Fibroblast of lung (primary cell): ENCODE measurements around the gene NEXN. TPM values are rescaled to one million over a fixed set of nuclear protein-coding genes. Genes with fewer than 3 reads are reported as not detected.
"Not testable (repeated sequence)": the region's sequence is repeated elsewhere in the genome, so short reads cannot be mapped to it uniquely, and the experiment has no call there.

Source experiments
- DNase-seq, 2 donors: peaks; one replicate each; pipeline versions ENCODE4 v3.0.0 to v3.0.0-alpha.2; 2010; ENCODE audit warnings: low read depth in 2 of 2
- H2AFZ ChIP-seq: 2 replicates; pipeline ENCODE4 v1.5.1; 2012; ENCODE audit warnings: low read length, control low read depth, inconsistent platforms
- H3K27ac ChIP-seq: 2 replicates; pipeline ENCODE4 v1.5.1; 2011; ENCODE audit warnings: low read length, control low read depth; ENCODE audit not compliant: insufficient read depth
- H3K27me3 ChIP-seq: 2 replicates; pipeline ENCODE4 v1.5.1; 2011; ENCODE audit warnings: mild to moderate bottlenecking, low read length; ENCODE audit not compliant: control insufficient read depth, insufficient read depth
- H3K36me3 ChIP-seq: 2 replicates; pipeline ENCODE4 v1.5.1; 2011; ENCODE audit warnings: low read length; ENCODE audit not compliant: control insufficient read depth, insufficient read depth
- H3K4me1 ChIP-seq: 2 replicates; pipeline ENCODE4 v1.5.1; 2011; ENCODE audit warnings: low read length; ENCODE audit not compliant: control insufficient read depth, insufficient read depth; ENCODE audit errors: extremely low read depth
- H3K4me2 ChIP-seq: 2 replicates; pipeline ENCODE4 v1.5.1; 2011; ENCODE audit warnings: low read length, control low read depth; ENCODE audit not compliant: insufficient read depth; ENCODE audit errors: extremely low read depth
- H3K4me3 ChIP-seq, 4 experiments: fragments of 200-600 bp in 1 of 4; sonication (generic) in 1 of 4; replicated peaks in 1 of 4; 2 replicates each; pipeline ENCODE4 v1.5.1; 2011 to 2016; ENCODE audit warnings: low read length in 4 of 4, low read depth in 3 of 4, mild to moderate bottlenecking in 3 of 4, control low read depth in 2 of 4, inconsistent platforms in 1 of 4, mixed read lengths in 1 of 4; ENCODE audit not compliant: insufficient read depth in 1 of 4; ENCODE audit errors: control extremely low read depth in 1 of 4
- H3K79me2 ChIP-seq: 2 replicates; pipeline ENCODE4 v1.5.1; 2012; ENCODE audit warnings: mild to moderate bottlenecking, low read length, inconsistent platforms; ENCODE audit not compliant: control insufficient read depth, insufficient read depth
- H3K9ac ChIP-seq: 2 replicates; pipeline ENCODE4 v1.5.1; 2011; ENCODE audit warnings: mild to moderate bottlenecking, low read length, control low read depth; ENCODE audit not compliant: insufficient read depth
- H3K9me3 ChIP-seq: 2 replicates; pipeline ENCODE4 v1.5.1; 2012; ENCODE audit warnings: low read depth, low read length; ENCODE audit not compliant: control insufficient read depth, insufficient read depth
- H4K20me1 ChIP-seq: 2 replicates; pipeline ENCODE4 v1.5.1; 2011; ENCODE audit warnings: low read length; ENCODE audit not compliant: control insufficient read depth, insufficient read depth; ENCODE audit errors: extremely low read depth
- CTCF ChIP-seq, 2 donors: IDR thresholded peaks in 1 of 2; conservative IDR thresholded peaks in 1 of 2; 1 replicate in 1 of 2; 2 replicates in 1 of 2; pipeline ENCODE4 v1.5.1; 2011 to 2012; ENCODE audit warnings: low read length in 2 of 2, control low read depth in 1 of 2, inconsistent platforms in 1 of 2, low read depth in 1 of 2, mild to moderate bottlenecking in 1 of 2
- EZH2 ChIP-seq: IDR thresholded peaks from 2 replicates; pipeline ENCODE4 v1.5.1; 2012; ENCODE audit warnings: low read length, control low read depth, mild to moderate bottlenecking; ENCODE audit errors: missing control alignments
- polyA plus RNA-seq, 2 donors: library from polyadenylated mRNA; depleted of rRNA in 1 of 2; stranded (reverse) in 1 of 2; unstranded in 1 of 2; fragments of >200 nt; gene quantifications; 2 replicates each; pipeline ENCODE4 v1.2.1, GENCODE V29; 2011 to 2012; ENCODE audit warnings: missing spikeins in 1 of 2
- total RNA-seq: library from RNA; depleted of rRNA; stranded (reverse); fragments of >200 nt; gene quantifications from 2 replicates; pipeline ENCODE4 v1.2.1, GENCODE V29; 2014

The NEXN gene
- total and polyA plus RNA-seq, 2 donors (not counting 1 experiment from before 2014, with no cell fraction given) = 24.4 to 49.0 TPM

GRCh38 chr1:77910116-77910515 lies 21.7 kb downstream of the NEXN start:
- H3K27ac ChIP-seq = no peak overlapping the region
- H2AFZ ChIP-seq = no peak overlapping the region
- no peaks in the 10 kb centered on the region for H3K27me3 ChIP-seq
- H4K20me1 ChIP-seq = peaks cover 2% of the 10 kb centered on the region
- no peak for DNase-seq
- H3K4me2 ChIP-seq = no peak overlapping the region
- TF ChIP-seq CTCF (conservative IDR thresholded peaks at IDR 0.05 in 1 of 2, IDR thresholded peaks at IDR 0.05 in 1 of 2; ENCODE audit: low read depth in 1 of 2, low read length in 2 of 2) = no peak
- no peak overlapping the region for H3K9ac ChIP-seq
- H3K4me3 ChIP-seq = no peak overlapping the region
- no peaks in the 10 kb centered on the region for H3K36me3 ChIP-seq
- H3K79me2 ChIP-seq = peaks cover 51% of the 10 kb centered on the region
- H3K9me3 ChIP-seq = no peaks in the 10 kb centered on the region
- no peaks in the 10 kb centered on the region for H3K4me1 ChIP-seq

DNA sequence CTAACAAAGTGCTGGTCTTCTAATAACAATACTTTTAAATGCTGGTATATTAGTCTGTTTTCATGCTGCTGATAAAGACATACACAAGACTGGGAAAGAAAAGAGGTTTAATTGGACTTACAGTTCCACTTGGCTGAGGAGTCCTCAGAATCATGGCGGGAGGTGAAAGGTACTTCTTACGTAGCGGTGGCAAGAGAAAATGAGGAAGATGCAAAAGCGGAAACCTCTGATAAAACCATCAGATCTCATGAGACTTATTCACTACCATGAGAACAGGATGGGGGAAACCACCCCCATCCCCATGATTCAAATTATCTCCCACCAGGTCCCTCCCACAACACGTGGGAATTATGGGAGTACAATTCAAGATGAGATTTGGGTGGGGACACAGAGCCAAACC lies 30.5 kb downstream of the NEXN start:
- H3K4me2 ChIP-seq, H3K79me2 ChIP-seq, H3K9ac ChIP-seq, H3K27ac ChIP-seq, DNase-seq, H3K36me3 ChIP-seq, H3K4me3 ChIP-seq, H4K20me1 ChIP-seq, H3K9me3 ChIP-seq, H3K27me3 ChIP-seq, H3K4me1 ChIP-seq, H2AFZ ChIP-seq: not testable (repeated sequence)

DNA sequence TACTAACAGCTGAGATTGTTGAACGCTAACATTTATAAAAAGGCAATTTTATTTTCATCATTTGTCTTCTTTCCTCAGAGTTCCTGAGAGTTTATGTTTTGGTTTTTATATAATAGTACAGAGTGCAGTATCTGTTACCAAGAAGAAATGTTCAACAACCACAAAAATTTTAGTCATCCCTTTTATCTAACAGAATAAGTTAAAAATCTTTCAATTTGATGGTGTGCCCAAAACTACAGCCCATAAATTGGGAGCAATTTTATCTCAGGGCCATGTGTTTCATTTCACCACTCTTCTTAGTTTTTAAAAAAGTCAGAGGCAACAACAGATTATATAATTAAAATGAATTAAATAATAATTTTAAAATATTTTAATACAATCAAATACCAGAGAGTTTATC lies 37.1 kb downstream of the NEXN start:
- H3K4me2 ChIP-seq = no peak overlapping the region

DNA sequence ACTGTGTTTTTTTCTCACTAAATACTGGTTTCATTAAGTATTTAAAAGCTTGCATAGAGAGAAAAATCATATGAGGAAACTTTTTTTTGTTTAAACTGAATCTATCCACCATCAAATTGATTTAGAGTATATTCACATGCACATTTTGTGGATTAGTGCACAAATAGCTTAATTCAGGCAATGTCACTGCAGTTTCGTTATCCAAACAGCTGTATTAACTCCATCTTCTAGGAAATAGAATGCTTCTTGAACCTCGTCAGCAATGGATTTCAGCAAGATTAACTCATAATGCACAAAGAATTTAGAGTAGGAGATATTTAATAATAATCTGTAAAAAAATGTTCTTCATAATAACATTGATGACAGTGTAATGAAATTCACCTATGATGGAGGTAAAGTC lies 37.5 kb downstream of the NEXN start:
- DNase-seq = peak in 1 of 2 donors; percentile 45
- Histone ChIP-seq H3K27me3 (no peaks in the 10 kb centered on the region), H3K4me3 (no peak overlapping the region), H3K9me3 (no peaks in the 10 kb centered on the region), H3K79me2 (peaks cover 2% of the 10 kb centered on the region), H3K9ac (no peak overlapping the region), H2AFZ (no peak overlapping the region), H3K27ac (no peak overlapping the region), H3K4me1 (no peaks in the 10 kb centered on the region), H3K36me3 (peaks cover 10% of the 10 kb centered on the region), H3K4me2 (no peak overlapping the region), H4K20me1 (no peaks in the 10 kb centered on the region)
- TF ChIP-seq EZH2 = no peak
- TF ChIP-seq CTCF (conservative IDR thresholded peaks at IDR 0.05 in 1 of 2, IDR thresholded peaks at IDR 0.05 in 1 of 2; ENCODE audit: low read depth in 1 of 2, low read length in 2 of 2) = no peak

More for the DNA sequence above, 37.1 kb downstream of the NEXN start:
- no peaks in the 10 kb centered on the region for H3K4me1 ChIP-seq
- no peak overlapping the region for H3K4me3 ChIP-seq
- no peaks in the 10 kb centered on the region for H3K9me3 ChIP-seq
- H3K79me2 ChIP-seq = peaks cover 2% of the 10 kb centered on the region
- no peak overlapping the region for H3K27ac ChIP-seq
- H4K20me1 ChIP-seq = no peaks in the 10 kb centered on the region
- peak; percentile 61 to 66 for DNase-seq
- H3K27me3 ChIP-seq = no peaks in the 10 kb centered on the region
- no peak overlapping the region for H3K9ac ChIP-seq
- peaks cover 7% of the 10 kb centered on the region for H3K36me3 ChIP-seq
- no peak for TF ChIP-seq EZH2
- H2AFZ ChIP-seq = no peak overlapping the region
